HG03520 (cell line): ENCODE measurements around the gene TEX2.
"Not testable (repeated sequence)": the region's sequence is repeated elsewhere in the genome, so short reads cannot be mapped to it uniquely, and the experiment has no call there.

Source experiments
- ATAC-seq: cut with Tn5 transposase; IDR thresholded peaks from one replicate; pipeline ENCODE4 v1.9.1; 2021; ENCODE audit warnings: mild to moderate bottlenecking, moderate library complexity; ENCODE audit not compliant: unreplicated experiment

The TEX2 gene

GRCh38 chr17:64187093-64187895, 75.8 kb downstream of the TEX2 start:
- ATAC-seq = no peak

GRCh38 chr17:64186171-64187092, 76.6 kb downstream of the TEX2 start:
- ATAC-seq = no peak

GRCh38 chr17:64185557-64185956, 77.5 kb downstream of the TEX2 start:
- ATAC-seq = not testable (repeated sequence)

- no peak for ATAC-seq
Measured at GRCh38 chr17:64185101-64185500, 78.0 kb downstream of the TEX2 start.

- no peak for ATAC-seq
Measured at GRCh38 chr17:64183815-64184214, 79.2 kb downstream of the TEX2 start.

- ATAC-seq = no peak
Measured at GRCh38 chr17:64182325-64183012, 80.6 kb downstream of the TEX2 start.

GRCh38 chr17:64180089-64181073, 82.7 kb downstream of the TEX2 start:
- ATAC-seq = no peak

- ATAC-seq = not testable (repeated sequence)
Measured at GRCh38 chr17:64179024-64179423, 84.0 kb downstream of the TEX2 start.

- no peak for ATAC-seq
Measured at GRCh38 chr17:64178011-64178825, 84.8 kb downstream of the TEX2 start.

GRCh38 chr17:64177311-64178010, 85.6 kb downstream of the TEX2 start:
- ATAC-seq = no peak

GRCh38 chr17:64176556-64176955, 86.5 kb downstream of the TEX2 start:
- ATAC-seq = no peak

GRCh38 chr17:64174686-64175456, 88.2 kb downstream of the TEX2 start:
- no peak for ATAC-seq

GRCh38 chr17:64173646-64174045, 89.4 kb downstream of the TEX2 start:
- no peak for ATAC-seq

GRCh38 chr17:64172510-64172909, 90.5 kb downstream of the TEX2 start:
- ATAC-seq = no peak

- no peak for ATAC-seq
Measured at GRCh38 chr17:64171041-64171440, 92.0 kb downstream of the TEX2 start.

GRCh38 chr17:64170286-64170685, 92.8 kb downstream of the TEX2 start:
- no peak for ATAC-seq

- ATAC-seq = not testable (repeated sequence)
Measured at GRCh38 chr17:64167666-64168065, 95.4 kb downstream of the TEX2 start.

- ATAC-seq = no peak
Measured at GRCh38 chr17:64166876-64167275, 96.2 kb downstream of the TEX2 start.
